Activated CD8-positive, alpha-beta memory T cell treated with anti-CD3 and anti-CD28 coated beads for 4 hours (primary cell): Measurements from ENCODE around the gene DISC1.

ENCODE experiments used
- DNase-seq, 2 donors: peaks; one replicate each; pipeline ENCODE4 v3.0.0-alpha.2; 2020; ENCODE audit warnings: low read depth in 2 of 2

The DISC1 gene

GRCh38 chr1:231695439-231696255 lies 69.1 kb downstream of the DISC1 start:
- no peak for DNase-seq

GRCh38 chr1:231699784-231700183 lies 73.2 kb downstream of the DISC1 start:
- no peak for DNase-seq

- DNase-seq: no peak
Measured at GRCh38 chr1:231701306-231701705, 74.7 kb downstream of the DISC1 start.

GRCh38 chr1:231702331-231702730 lies 75.7 kb downstream of the DISC1 start:
- no peak for DNase-seq

GRCh38 chr1:231702804-231703203 lies 76.2 kb downstream of the DISC1 start:
- no peak for DNase-seq

- DNase-seq: no peak
Measured at GRCh38 chr1:231705806-231706760, 79.5 kb downstream of the DISC1 start.

GRCh38 chr1:231706934-231707333 lies 80.3 kb downstream of the DISC1 start:
- DNase-seq: no peak

GRCh38 chr1:231707407-231707806 lies 80.8 kb downstream of the DISC1 start:
- no peak for DNase-seq

- no peak for DNase-seq
Measured at GRCh38 chr1:231708394-231708793, 81.8 kb downstream of the DISC1 start.

- no peak for DNase-seq
Measured at GRCh38 chr1:231714440-231714839, 87.8 kb downstream of the DISC1 start.

- DNase-seq: no peak
Measured at GRCh38 chr1:231715816-231716722, 89.5 kb downstream of the DISC1 start.

GRCh38 chr1:231716879-231717278 lies 90.3 kb downstream of the DISC1 start:
- no peak for DNase-seq

- DNase-seq: no peak
Measured at GRCh38 chr1:231719485-231720183, 93.0 kb downstream of the DISC1 start.

GRCh38 chr1:231720652-231721325 lies 94.2 kb downstream of the DISC1 start:
- no peak for DNase-seq

GRCh38 chr1:231721436-231721835 lies 94.8 kb downstream of the DISC1 start:
- DNase-seq: no peak

- DNase-seq: no peak
Measured at GRCh38 chr1:231722356-231722755, 95.8 kb downstream of the DISC1 start.

GRCh38 chr1:231723146-231723545 lies 96.6 kb downstream of the DISC1 start:
- DNase-seq: no peak

GRCh38 chr1:231724041-231724440 lies 97.5 kb downstream of the DISC1 start:
- DNase-seq: no peak

- no peak for DNase-seq
Measured at GRCh38 chr1:231724876-231725647, 98.5 kb downstream of the DISC1 start.

GRCh38 chr1:231727171-231727570 lies 100.6 kb downstream of the DISC1 start:
- DNase-seq: no peak
